GM12891 (cell line): Measurements from ENCODE around the gene FBXO21.
"Not testable (repeated sequence)": the region's sequence is repeated elsewhere in the genome, so short reads cannot be mapped to it uniquely, and the experiment has no call there.

Experiments used
- DNase-seq: peaks from one replicate; pipeline ENCODE4 v3.0.0; 2011; ENCODE audit warnings: low spot score; ENCODE audit not compliant: insufficient read length
- FAIRE-seq: peaks from 2 replicates; lab custom pipeline; 2011; peaks lifted over from hg19 to GRCh38; lab: Jason Lieb, UNC
- PAX5 ChIP-seq: IDR thresholded peaks from 2 replicates; pipeline ENCODE4 v1.6.1; 2011; ENCODE audit warnings: low read length, moderate library complexity, mild to moderate bottlenecking; ENCODE audit not compliant: insufficient read depth, severe bottlenecking
- POLR2A ChIP-seq: IDR thresholded peaks from 2 replicates; pipeline ENCODE4 v1.6.1; 2011; ENCODE audit warnings: low read depth, low read length, control low read depth
- POLR2AphosphoS5 ChIP-seq: IDR thresholded peaks from 2 replicates; pipeline ENCODE4 v1.6.1; 2011; ENCODE audit warnings: low read depth, low read length, control low read depth
- POU2F2 ChIP-seq: IDR thresholded peaks from 2 replicates; pipeline ENCODE4 v1.6.1; 2011; ENCODE audit warnings: low read depth, mild to moderate bottlenecking, control low read depth, low read length, moderate library complexity
- SPI1 ChIP-seq: IDR thresholded peaks from 2 replicates; pipeline ENCODE4 v1.6.1; 2011; ENCODE audit warnings: low read depth, low read length, control low read depth
- TAF1 ChIP-seq: IDR thresholded peaks from 2 replicates; pipeline ENCODE4 v1.6.1; 2011; ENCODE audit warnings: low read depth, low read length, control low read depth

FBXO21 gene

GRCh38 chr12:117118838-117119591, 71.3 kb downstream of the FBXO21 start:
- TF ChIP-seq SPI1: no peak
- TF ChIP-seq POLR2AphosphoS5: no peak
- no peak for TF ChIP-seq POU2F2
- no peak for TF ChIP-seq POLR2A
- no peak for TF ChIP-seq TAF1
- TF ChIP-seq PAX5: no peak
- FAIRE-seq: no peak

GRCh38 chr12:117114784-117115183, 75.5 kb downstream of the FBXO21 start:
- TF ChIP-seq POLR2AphosphoS5: no peak
- no peak for TF ChIP-seq TAF1
- DNase-seq (no peak), FAIRE-seq (no peak)

More at GRCh38 chr12:117118838-117119591, 71.3 kb downstream of the FBXO21 start:
- no peak for DNase-seq

GRCh38 chr12:117113231-117113630, 77.0 kb downstream of the FBXO21 start:
- no peak for FAIRE-seq
- DNase-seq: no peak
- no peak for TF ChIP-seq PAX5
- no peak for TF ChIP-seq TAF1
- TF ChIP-seq POLR2AphosphoS5: no peak
- TF ChIP-seq SPI1: no peak
- TF ChIP-seq POLR2A: no peak
- TF ChIP-seq POU2F2: no peak

GRCh38 chr12:117111821-117112595, 78.3 kb downstream of the FBXO21 start:
- DNase-seq (no peak), FAIRE-seq (no peak)
- no peak for TF ChIP-seq POU2F2
- TF ChIP-seq SPI1: no peak
- TF ChIP-seq POLR2A: no peak
- TF ChIP-seq POLR2AphosphoS5: no peak
- TF ChIP-seq PAX5: no peak
- TF ChIP-seq TAF1: no peak

- TF ChIP-seq POLR2A (no peak), POLR2AphosphoS5 (no peak), POU2F2 (no peak), PAX5 (no peak), TAF1 (no peak), SPI1 (no peak)
- FAIRE-seq (no peak), DNase-seq (no peak)
These were observed 78.9 kb downstream of the FBXO21 start for GRCh38 chr12:117111386-117111785.

GRCh38 chr12:117109943-117110635, 80.2 kb downstream of the FBXO21 start:
- DNase-seq (no peak), FAIRE-seq (no peak)
- no peak for TF ChIP-seq PAX5
- TF ChIP-seq POLR2A: no peak
- TF ChIP-seq SPI1: no peak
- no peak for TF ChIP-seq TAF1
- TF ChIP-seq POU2F2: no peak

- DNase-seq: no peak
- TF ChIP-seq POLR2AphosphoS5 (no peak), PAX5 (no peak), SPI1 (no peak), POLR2A (no peak), POU2F2 (no peak), TAF1 (no peak)
- FAIRE-seq: no peak
These were observed 84.4 kb downstream of the FBXO21 start for GRCh38 chr12:117105902-117106301.

- not testable (repeated sequence) for FAIRE-seq, DNase-seq
These were observed 86.3 kb downstream of the FBXO21 start for GRCh38 chr12:117104003-117104402.

GRCh38 chr12:117102800-117103181, 87.5 kb downstream of the FBXO21 start:
- DNase-seq (no peak), FAIRE-seq (no peak)
- TF ChIP-seq POU2F2 (no peak), POLR2A (no peak), PAX5 (no peak), TAF1 (no peak), POLR2AphosphoS5 (no peak), SPI1 (no peak)
